ENCODE results near the gene HIGD1C.

HIGD1C gene

DNA sequence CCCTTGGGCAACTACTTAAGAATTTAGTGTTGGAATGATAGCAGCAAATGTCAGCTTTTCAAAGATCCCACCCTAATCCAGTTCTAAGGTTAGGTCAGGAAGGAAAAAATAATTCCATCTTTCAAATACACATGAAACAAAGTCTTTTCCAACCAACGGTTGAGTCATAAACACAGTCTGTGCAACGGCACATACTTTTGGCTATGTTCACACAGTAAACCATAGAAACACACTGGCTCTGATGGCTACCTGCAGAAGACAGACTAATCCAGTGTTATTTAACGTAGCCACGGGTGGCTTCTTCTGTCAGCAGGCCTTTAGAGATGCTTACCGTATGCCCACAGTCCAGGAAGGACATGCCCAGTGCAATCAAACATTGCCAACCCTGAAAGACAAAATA, 35.7 kb downstream of the HIGD1C start:
- CTCF ChIA-PET: interaction anchor here (0.9 to 1.0 kb wide), 2 partner anchors 36 to 223 kb away, joined by 3 read pairs; no protein-coding TSS in a partner anchor
- TF ChIP-seq CTBP1 (IDR thresholded peaks at IDR 0.05; ENCODE audit: borderline replicate concordance) (no peak), LEF1 (IDR thresholded peaks at IDR 0.05; ENCODE audit: borderline replicate concordance) (no peak), FOXA1 (IDR thresholded peaks at IDR 0.05) (no peak), ARNT (IDR thresholded peaks at IDR 0.05) (no peak), SP1 (IDR thresholded peaks at IDR 0.05) (no peak), HDGF (IDR thresholded peaks at IDR 0.05; ENCODE audit: borderline replicate concordance) (no peak), SUZ12 (IDR thresholded peaks at IDR 0.05) (no peak), L3MBTL2 (conservative IDR thresholded peaks at IDR 0.05) (no peak), ZNF384 (IDR thresholded peaks at IDR 0.05) (no peak), BHLHE40 (IDR thresholded peaks at IDR 0.05; ENCODE audit: borderline replicate concordance) (no peak), FOXM1 (IDR thresholded peaks at IDR 0.05; ENCODE audit: borderline replicate concordance) (no peak), ELF4 (IDR thresholded peaks at IDR 0.05) (no peak), FOXK2 (IDR thresholded peaks at IDR 0.05) (no peak), TARDBP (IDR thresholded peaks at IDR 0.05) (no peak)
- no peak for DNase-seq (ENCODE audit: extremely low spot score)
- POLR2A ChIA-PET: interaction anchor here (1.0 kb wide), 1 partner anchor 38 kb away, joined by 4 read pairs; the partner anchor contains the start of gene SLC11A2

- ChIA-PET POLR2A (no interaction called here), CTCF (no interaction called here)
- TF ChIP-seq CTBP1 (IDR thresholded peaks at IDR 0.05; ENCODE audit: borderline replicate concordance): no peak
- no peak for DNase-seq (ENCODE audit: extremely low spot score)
Measured at GRCh38 chr12:50988871-50989270, 36.5 kb downstream of the HIGD1C start.

DNA sequence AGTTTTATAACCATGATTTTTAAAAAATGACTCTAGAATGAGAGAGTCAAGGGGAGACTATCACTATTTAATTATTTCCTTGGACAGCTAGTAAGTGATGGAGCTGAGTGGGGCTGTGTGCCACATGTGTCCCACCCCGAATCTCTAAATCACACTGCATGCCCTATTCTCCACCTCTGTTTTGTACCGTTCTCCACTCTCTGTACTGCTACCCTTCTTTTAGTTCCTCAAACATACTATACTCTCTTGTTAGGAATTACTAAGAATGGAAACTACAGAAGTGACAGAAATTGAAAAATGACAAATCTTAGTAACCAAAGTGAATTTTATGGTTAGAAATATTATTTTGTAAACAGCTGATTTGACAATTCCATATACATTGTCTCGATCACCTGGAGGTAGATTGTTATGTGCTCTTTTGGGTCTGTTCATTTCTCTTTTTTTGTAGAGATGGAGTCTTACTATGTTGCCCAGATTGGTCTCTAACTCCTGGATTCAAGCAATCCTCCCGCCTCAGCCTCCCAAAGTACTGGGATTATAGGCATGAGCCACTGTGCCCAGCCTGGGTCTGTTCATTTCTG, 37.9 kb downstream of the HIGD1C start:
- ChIA-PET POLR2A (no interaction called here), CTCF (no interaction called here)
- no peak for TF ChIP-seq FOXK2 (IDR thresholded peaks at IDR 0.05)
- TF ChIP-seq SUZ12 (IDR thresholded peaks at IDR 0.05): no peak
- TF ChIP-seq NFRKB (IDR thresholded peaks at IDR 0.05): no peak
- TF ChIP-seq FOXA1 (IDR thresholded peaks at IDR 0.05): no peak
- no peak for TF ChIP-seq ARNT (IDR thresholded peaks at IDR 0.05)
- TF ChIP-seq PKNOX1 (IDR thresholded peaks at IDR 0.05): no peak
- no peak for TF ChIP-seq FOXM1 (IDR thresholded peaks at IDR 0.05; ENCODE audit: borderline replicate concordance)
- no peak for TF ChIP-seq HDGF (IDR thresholded peaks at IDR 0.05; ENCODE audit: borderline replicate concordance)
- TF ChIP-seq L3MBTL2 (conservative IDR thresholded peaks at IDR 0.05): no peak
- no peak for TF ChIP-seq ZNF384 (IDR thresholded peaks at IDR 0.05)
- DNase-seq (ENCODE audit: extremely low spot score): no peak

DNA sequence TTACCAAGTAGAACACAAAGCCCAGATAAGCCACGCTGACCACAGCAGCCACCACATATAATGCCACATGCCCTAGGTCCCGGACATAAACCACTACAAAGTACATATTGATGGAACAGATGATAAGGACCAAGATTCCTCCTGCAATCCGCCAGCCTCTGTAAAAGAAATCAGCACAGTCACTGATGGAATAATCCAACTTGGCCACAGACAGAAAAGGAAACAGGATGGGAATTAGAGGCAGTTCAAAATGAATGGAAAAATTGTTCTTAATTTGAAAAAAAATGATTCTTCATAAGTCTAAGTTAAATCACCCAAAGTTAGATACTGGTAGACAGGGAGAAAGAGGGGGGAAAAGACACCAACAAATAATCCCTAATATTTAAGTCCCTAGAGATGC, 38.4 kb downstream of the HIGD1C start:
- ChIA-PET CTCF (no interaction called here), POLR2A (no interaction called here)
- no peak for DNase-seq (ENCODE audit: extremely low spot score)
- TF ChIP-seq NFRKB (IDR thresholded peaks at IDR 0.05): no peak
- TF ChIP-seq TARDBP (IDR thresholded peaks at IDR 0.05): no peak
- no peak for TF ChIP-seq ZNF384 (IDR thresholded peaks at IDR 0.05)
- no peak for TF ChIP-seq BHLHE40 (IDR thresholded peaks at IDR 0.05; ENCODE audit: borderline replicate concordance)
- TF ChIP-seq FOXK2 (IDR thresholded peaks at IDR 0.05): no peak
- TF ChIP-seq FOXA1 (IDR thresholded peaks at IDR 0.05): no peak

GRCh38 chr12:50991291-50991690, 38.9 kb downstream of the HIGD1C start:
- CTCF ChIA-PET: no interaction called here
- DNase-seq (ENCODE audit: extremely low spot score): no peak
- POLR2A ChIA-PET: no interaction called here
- TF ChIP-seq FOXA1 (IDR thresholded peaks at IDR 0.05) (no peak), NFRKB (IDR thresholded peaks at IDR 0.05) (no peak), HDGF (IDR thresholded peaks at IDR 0.05; ENCODE audit: borderline replicate concordance) (no peak), PKNOX1 (IDR thresholded peaks at IDR 0.05) (no peak), SUZ12 (IDR thresholded peaks at IDR 0.05) (no peak), ZNF384 (IDR thresholded peaks at IDR 0.05) (no peak), CTBP1 (IDR thresholded peaks at IDR 0.05; ENCODE audit: borderline replicate concordance) (no peak), LEF1 (IDR thresholded peaks at IDR 0.05; ENCODE audit: borderline replicate concordance) (no peak), ELF4 (IDR thresholded peaks at IDR 0.05) (no peak), FOXM1 (IDR thresholded peaks at IDR 0.05; ENCODE audit: borderline replicate concordance) (no peak), SP1 (IDR thresholded peaks at IDR 0.05) (no peak), BHLHE40 (IDR thresholded peaks at IDR 0.05; ENCODE audit: borderline replicate concordance) (no peak), ARNT (IDR thresholded peaks at IDR 0.05) (no peak), L3MBTL2 (conservative IDR thresholded peaks at IDR 0.05) (no peak), FOXK2 (IDR thresholded peaks at IDR 0.05) (no peak), TARDBP (IDR thresholded peaks at IDR 0.05) (no peak)

- TF ChIP-seq L3MBTL2 (conservative IDR thresholded peaks at IDR 0.05) (no peak), CTBP1 (IDR thresholded peaks at IDR 0.05; ENCODE audit: borderline replicate concordance) (no peak), ARNT (IDR thresholded peaks at IDR 0.05) (no peak), ZNF384 (IDR thresholded peaks at IDR 0.05) (no peak), FOXA1 (IDR thresholded peaks at IDR 0.05) (no peak), SP1 (IDR thresholded peaks at IDR 0.05) (no peak), FOXK2 (IDR thresholded peaks at IDR 0.05) (no peak)
- POLR2A ChIA-PET: no interaction called here
- CTCF ChIA-PET: no interaction called here
- no peak for DNase-seq (ENCODE audit: extremely low spot score)
Measured at GRCh38 chr12:50992819-50993218, 40.5 kb downstream of the HIGD1C start.

DNA sequence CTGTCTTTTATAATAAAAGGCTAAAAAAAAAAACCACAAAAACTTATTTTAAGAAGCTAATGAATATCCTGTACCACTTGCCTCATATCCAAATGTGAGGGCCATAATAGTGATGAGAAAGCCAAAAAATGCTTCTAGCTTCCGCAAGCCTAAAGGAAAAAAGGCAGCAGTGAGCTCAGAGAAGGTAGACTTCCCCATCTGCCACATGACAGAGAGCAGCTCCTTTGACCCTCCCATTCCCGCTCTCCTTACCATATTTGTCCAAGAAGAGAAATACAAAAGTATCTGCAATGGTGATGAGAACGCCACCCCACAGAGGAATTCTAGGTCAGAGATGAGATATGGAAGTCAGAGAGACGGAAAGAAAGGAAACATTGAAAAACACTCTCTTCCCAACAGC, 46.7 kb downstream of the HIGD1C start:
- ChIA-PET CTCF (interaction anchor here (0.5 to 0.9 kb wide), 3 partner anchors 13 to 234 kb away, joined by 3 read pairs; no protein-coding TSS in a partner anchor), POLR2A (interaction anchor here (1.0 kb wide), 1 partner anchor 26 kb away, joined by 3 read pairs; no protein-coding TSS in a partner anchor)
- no peak for DNase-seq (ENCODE audit: extremely low spot score)
- TF ChIP-seq LEF1 (IDR thresholded peaks at IDR 0.05; ENCODE audit: borderline replicate concordance) (no peak), L3MBTL2 (conservative IDR thresholded peaks at IDR 0.05) (no peak), BHLHE40 (IDR thresholded peaks at IDR 0.05; ENCODE audit: borderline replicate concordance) (no peak), ELF4 (IDR thresholded peaks at IDR 0.05) (no peak), ARNT (IDR thresholded peaks at IDR 0.05) (no peak), SP1 (IDR thresholded peaks at IDR 0.05) (no peak), PKNOX1 (IDR thresholded peaks at IDR 0.05) (no peak), FOXA1 (IDR thresholded peaks at IDR 0.05) (no peak), SUZ12 (IDR thresholded peaks at IDR 0.05) (no peak), TARDBP (IDR thresholded peaks at IDR 0.05) (no peak), NFRKB (IDR thresholded peaks at IDR 0.05) (no peak), FOXM1 (IDR thresholded peaks at IDR 0.05; ENCODE audit: borderline replicate concordance) (no peak), HDGF (IDR thresholded peaks at IDR 0.05; ENCODE audit: borderline replicate concordance) (no peak), CTBP1 (IDR thresholded peaks at IDR 0.05; ENCODE audit: borderline replicate concordance) (no peak), FOXK2 (IDR thresholded peaks at IDR 0.05) (no peak), ZNF384 (IDR thresholded peaks at IDR 0.05) (no peak)
